ENCODE measurements around the gene DMD.

The DMD gene

GRCh38 chrX:31889088-31889487 is 1322.3 kb downstream of the DMD start:
- Histone ChIP-seq H3K4me3 (ENCODE audit: low read length) (no peak overlapping the region), H3K27me3 (ENCODE audit: low read depth, low read length) (no peaks in the 10 kb centered on the region), H3K9me3 (ENCODE audit: insufficient read depth, low read length) (no peaks in the 10 kb centered on the region), H3K79me2 (ENCODE audit: low read length) (no peaks in the 10 kb centered on the region), H4K20me1 (ENCODE audit: insufficient read depth, low read length) (no peaks in the 10 kb centered on the region), H3K9ac (ENCODE audit: low read length) (no peak overlapping the region), H2AFZ (ENCODE audit: low read depth, low read length) (no peak overlapping the region), H3K36me3 (replicated peaks; ENCODE audit: low read depth, low read length) (no peaks in the 10 kb centered on the region), H3K4me1 (ENCODE audit: low read length) (peaks cover 11% of the 10 kb centered on the region), H3K4me2 (ENCODE audit: low read length) (no peak overlapping the region), H3K27ac (ENCODE audit: low read length) (no peak overlapping the region)
- TF ChIP-seq CTCF (IDR thresholded peaks at IDR 0.05; ENCODE audit: low read depth, low read length) (no peak), EZH2phosphoT487 (IDR thresholded peaks at IDR 0.05; ENCODE audit: low read depth) (no peak)

- Histone ChIP-seq H3K4me1 (ENCODE audit: low read length) (no peaks in the 10 kb centered on the region), H3K36me3 (replicated peaks; ENCODE audit: low read depth, low read length) (no peaks in the 10 kb centered on the region), H3K27ac (ENCODE audit: low read length) (no peak overlapping the region), H3K4me2 (ENCODE audit: low read length) (no peak overlapping the region), H3K4me3 (ENCODE audit: low read length) (no peak overlapping the region), H3K9me3 (ENCODE audit: insufficient read depth, low read length) (no peaks in the 10 kb centered on the region), H3K9ac (ENCODE audit: low read length) (no peak overlapping the region), H3K27me3 (ENCODE audit: low read depth, low read length) (no peaks in the 10 kb centered on the region), H2AFZ (ENCODE audit: low read depth, low read length) (no peak overlapping the region), H3K79me2 (ENCODE audit: low read length) (no peaks in the 10 kb centered on the region), H4K20me1 (ENCODE audit: insufficient read depth, low read length) (no peaks in the 10 kb centered on the region)
- TF ChIP-seq EZH2phosphoT487 (IDR thresholded peaks at IDR 0.05; ENCODE audit: low read depth) (no peak), CTCF (IDR thresholded peaks at IDR 0.05; ENCODE audit: low read depth, low read length) (no peak)
These were observed 1326.8 kb downstream of the DMD start for GRCh38 chrX:31884535-31884934.

- H2AFZ ChIP-seq (ENCODE audit: low read depth, low read length) = no peak overlapping the region
- no peaks in the 10 kb centered on the region for H3K79me2 ChIP-seq (ENCODE audit: low read length)
- H3K4me2 ChIP-seq (ENCODE audit: low read length) = no peak overlapping the region
- no peaks in the 10 kb centered on the region for H3K36me3 ChIP-seq (replicated peaks; ENCODE audit: low read depth, low read length)
- TF ChIP-seq CTCF (IDR thresholded peaks at IDR 0.05; ENCODE audit: low read depth, low read length) (no peak), EZH2phosphoT487 (IDR thresholded peaks at IDR 0.05; ENCODE audit: low read depth) (no peak)
- no peaks in the 10 kb centered on the region for H4K20me1 ChIP-seq (ENCODE audit: insufficient read depth, low read length)
- no peak overlapping the region for H3K27ac ChIP-seq (ENCODE audit: low read length)
- H3K27me3 ChIP-seq (ENCODE audit: low read depth, low read length) = no peaks in the 10 kb centered on the region
- H3K9me3 ChIP-seq (ENCODE audit: insufficient read depth, low read length) = no peaks in the 10 kb centered on the region
- H3K9ac ChIP-seq (ENCODE audit: low read length) = no peak overlapping the region
- peaks cover 6% of the 10 kb centered on the region; the same call in 1 of the 2 replicates for H3K4me1 ChIP-seq (ENCODE audit: low read length)
- no peak overlapping the region for H3K4me3 ChIP-seq (ENCODE audit: low read length)
These were observed 1339.3 kb downstream of the DMD start for GRCh38 chrX:31872007-31872406.

- Histone ChIP-seq H3K79me2 (ENCODE audit: low read length) (no peaks in the 10 kb centered on the region), H3K27ac (ENCODE audit: low read length) (no peak overlapping the region), H3K9ac (ENCODE audit: low read length) (no peak overlapping the region), H2AFZ (ENCODE audit: low read depth, low read length) (no peak overlapping the region), H3K4me3 (ENCODE audit: low read length) (no peak overlapping the region), H4K20me1 (ENCODE audit: insufficient read depth, low read length) (no peaks in the 10 kb centered on the region), H3K36me3 (replicated peaks; ENCODE audit: low read depth, low read length) (no peaks in the 10 kb centered on the region), H3K27me3 (ENCODE audit: low read depth, low read length) (no peaks in the 10 kb centered on the region), H3K9me3 (ENCODE audit: insufficient read depth, low read length) (no peaks in the 10 kb centered on the region), H3K4me1 (ENCODE audit: low read length) (peaks cover 6% of the 10 kb centered on the region; the same call in 1 of the 2 replicates), H3K4me2 (ENCODE audit: low read length) (no peak overlapping the region)
- TF ChIP-seq EZH2phosphoT487 (IDR thresholded peaks at IDR 0.05; ENCODE audit: low read depth) = no peak
- no peak for TF ChIP-seq CTCF (IDR thresholded peaks at IDR 0.05; ENCODE audit: low read depth, low read length)
These were observed 1341.1 kb downstream of the DMD start for GRCh38 chrX:31870267-31870666.

Measured in OCI-LY3 (cell line).